Smooth muscle cell of the brain vasculature (primary cell): Measurements from ENCODE around the gene TSPAN16.

Experiments used
- DNase-seq: peaks from one replicate; pipeline ENCODE4 v3.0.0-alpha.2; 2012; ENCODE audit warnings: low read depth, low spot score

The TSPAN16 gene, protein sequence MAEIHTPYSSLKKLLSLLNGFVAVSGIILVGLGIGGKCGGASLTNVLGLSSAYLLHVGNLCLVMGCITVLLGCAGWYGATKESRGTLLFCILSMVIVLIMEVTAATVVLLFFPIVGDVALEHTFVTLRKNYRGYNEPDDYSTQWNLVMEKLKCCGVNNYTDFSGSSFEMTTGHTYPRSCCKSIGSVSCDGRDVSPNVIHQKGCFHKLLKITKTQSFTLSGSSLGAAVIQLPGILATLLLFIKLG

DNA sequence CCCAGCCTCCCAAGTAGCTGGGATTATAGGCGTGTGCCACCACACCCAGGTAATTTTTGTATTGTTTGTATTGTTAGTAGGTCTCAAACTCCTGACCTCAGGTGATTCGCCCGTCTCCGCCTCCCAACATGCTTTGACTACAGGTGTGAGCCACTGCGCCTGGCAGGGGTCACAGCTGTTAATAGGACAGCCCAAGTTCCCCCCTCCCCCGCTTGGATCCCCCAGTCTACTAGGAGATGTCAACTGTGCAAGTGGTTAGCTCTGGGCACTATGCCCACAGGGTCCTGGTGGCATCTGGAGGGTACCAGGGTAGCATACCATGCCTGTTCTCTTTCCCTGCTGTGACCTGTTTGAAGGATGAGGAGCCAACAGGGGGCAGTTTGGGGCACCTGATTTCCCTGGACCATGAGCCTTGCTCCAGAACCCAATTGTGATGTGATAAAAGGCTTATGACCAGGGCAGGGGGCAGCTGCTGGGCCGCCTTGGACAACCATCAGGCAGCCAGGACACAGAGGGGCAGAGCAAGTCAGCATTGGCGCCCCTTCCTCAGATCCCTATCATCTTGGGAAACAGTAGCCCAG, at the start of gene TSPAN16:
Gene TSPAN16, plus strand, starts transcription at position 496 of the 581 bp plus-strand sequence. CDS start 138 bp downstream, outside the sequence.
- DNase-seq, result no peak

DNA sequence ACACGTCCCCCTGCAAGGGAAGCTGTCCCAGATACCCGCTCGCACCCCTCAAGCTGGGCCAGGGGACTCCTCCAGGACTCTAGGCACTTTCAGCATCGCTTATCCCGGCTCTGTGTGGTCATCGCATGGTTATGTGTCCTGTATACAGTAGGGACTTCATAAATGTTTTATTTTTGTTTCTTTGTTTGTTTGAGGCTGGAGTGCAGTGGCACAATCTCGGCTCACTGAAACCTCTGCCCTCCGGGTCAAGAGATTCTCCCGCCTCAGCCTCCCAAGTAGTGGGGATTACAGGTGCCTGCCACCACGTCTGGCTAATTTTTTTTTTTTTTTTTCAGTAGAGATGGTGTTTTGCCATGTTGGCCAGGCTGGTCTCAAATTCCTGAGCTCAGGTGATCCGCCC, 49.0 kb upstream of the TSPAN16 start:
- DNase-seq, result no peak

DNA sequence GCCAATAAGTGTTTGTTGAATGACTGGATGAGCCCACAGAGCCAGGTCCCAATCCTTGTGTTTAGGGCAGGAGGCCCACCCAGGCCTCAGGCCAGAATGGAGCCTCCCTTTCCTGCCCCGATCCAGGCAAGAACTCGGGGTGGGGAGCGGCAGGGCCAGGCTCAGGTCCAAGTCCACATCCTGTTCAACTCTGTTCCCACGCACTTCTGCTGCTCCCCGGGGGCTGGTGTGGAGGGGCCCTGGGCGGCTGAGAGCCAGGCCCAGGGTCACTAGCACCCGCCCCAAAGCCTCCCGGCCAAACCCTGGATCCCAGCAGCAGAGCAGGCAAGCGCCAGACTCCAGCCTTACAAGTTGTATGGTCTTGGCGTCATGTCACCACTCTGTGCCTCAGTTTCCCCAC, 48.6 kb upstream of the TSPAN16 start:
- no peak for DNase-seq

DNA sequence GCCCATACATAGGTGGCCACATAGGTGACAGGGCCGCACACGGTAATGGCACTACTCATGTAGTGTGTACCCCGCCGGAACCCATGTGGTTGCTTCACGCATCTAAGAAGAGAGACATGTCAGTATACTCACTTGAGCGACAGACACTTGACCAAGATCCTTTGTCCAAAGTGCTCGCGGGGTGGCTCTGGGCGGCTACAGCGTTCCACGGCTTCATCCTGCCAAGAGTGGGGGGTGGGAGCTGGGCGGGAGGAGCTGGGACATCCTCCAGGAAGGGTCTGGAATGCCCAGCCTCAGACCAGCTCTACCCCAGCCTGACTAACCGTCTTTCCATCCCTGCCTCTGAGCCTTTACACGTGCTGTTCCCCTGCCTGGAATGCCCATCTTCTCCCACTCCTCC, 48.0 kb upstream of the TSPAN16 start:
- DNase-seq, result no peak

DNA sequence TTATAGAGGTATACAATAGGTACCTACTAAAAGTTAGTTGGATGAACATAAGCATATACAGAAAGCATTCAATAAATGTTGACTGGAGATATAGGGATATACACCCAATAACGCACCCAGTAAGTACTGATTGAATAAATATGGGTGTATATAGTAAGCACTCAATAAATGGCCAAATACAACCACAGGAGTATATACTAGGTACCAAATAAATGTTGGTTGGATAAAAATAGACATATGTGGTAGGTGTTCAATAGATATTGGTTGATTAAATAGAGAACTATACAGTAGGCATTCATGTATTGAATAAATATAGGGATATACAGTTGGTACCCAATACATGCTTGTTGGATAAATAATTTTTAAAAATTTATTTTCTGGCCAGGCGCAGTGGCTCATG, 47.1 kb upstream of the TSPAN16 start:
- no peak for DNase-seq

DNA sequence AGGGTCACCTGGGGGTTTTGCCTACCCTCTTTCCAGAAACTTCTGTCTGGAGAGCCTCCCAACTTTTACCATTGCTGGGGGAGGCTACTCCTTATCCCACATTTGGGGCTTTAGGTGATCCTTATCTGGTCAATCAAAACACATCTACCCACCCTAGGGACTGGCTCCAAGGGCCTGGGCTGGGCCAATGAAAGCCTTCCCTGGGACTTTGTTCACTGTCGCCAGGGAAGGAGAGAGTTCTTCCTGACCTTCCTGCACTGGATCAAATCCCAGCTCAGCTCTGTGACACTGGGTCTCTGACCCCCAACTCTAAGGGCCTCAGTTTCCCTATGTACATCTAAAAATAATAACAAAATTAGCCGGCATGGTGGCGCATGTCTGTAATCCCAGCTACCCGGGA, 44.7 kb upstream of the TSPAN16 start:
- DNase-seq, result no peak

DNA sequence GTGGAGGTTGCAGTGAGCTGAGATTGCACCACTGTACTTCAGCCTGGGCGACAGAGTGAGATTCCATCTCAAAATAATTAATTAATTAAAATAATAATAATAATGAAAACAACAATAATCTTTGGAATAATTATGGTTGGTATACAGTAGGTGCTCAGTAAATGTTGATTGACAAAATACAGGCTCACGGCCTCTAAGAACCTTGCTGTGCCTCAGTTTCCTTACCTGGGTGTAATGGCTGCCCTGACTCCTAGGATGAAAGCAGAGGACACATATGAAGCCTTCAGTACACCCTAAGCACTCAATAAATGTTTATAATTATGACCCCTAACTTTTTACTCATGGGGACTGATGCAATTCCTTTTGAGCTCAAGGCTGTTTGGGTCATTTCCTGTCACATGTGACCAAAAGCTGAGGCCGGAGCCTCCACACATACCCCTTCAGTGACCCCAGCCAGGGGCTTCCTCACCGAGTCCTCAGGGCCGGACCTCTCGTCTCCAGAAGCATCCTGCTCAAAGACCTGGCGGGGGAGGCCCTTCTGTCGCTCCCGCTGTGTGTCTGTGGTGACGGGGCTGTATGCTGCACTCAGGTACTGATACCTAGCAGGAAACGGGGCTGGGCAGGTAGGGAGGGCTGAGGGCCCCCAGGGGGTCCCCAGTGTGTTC, 44.2 kb upstream of the TSPAN16 start:
- DNase-seq, result no peak

DNA sequence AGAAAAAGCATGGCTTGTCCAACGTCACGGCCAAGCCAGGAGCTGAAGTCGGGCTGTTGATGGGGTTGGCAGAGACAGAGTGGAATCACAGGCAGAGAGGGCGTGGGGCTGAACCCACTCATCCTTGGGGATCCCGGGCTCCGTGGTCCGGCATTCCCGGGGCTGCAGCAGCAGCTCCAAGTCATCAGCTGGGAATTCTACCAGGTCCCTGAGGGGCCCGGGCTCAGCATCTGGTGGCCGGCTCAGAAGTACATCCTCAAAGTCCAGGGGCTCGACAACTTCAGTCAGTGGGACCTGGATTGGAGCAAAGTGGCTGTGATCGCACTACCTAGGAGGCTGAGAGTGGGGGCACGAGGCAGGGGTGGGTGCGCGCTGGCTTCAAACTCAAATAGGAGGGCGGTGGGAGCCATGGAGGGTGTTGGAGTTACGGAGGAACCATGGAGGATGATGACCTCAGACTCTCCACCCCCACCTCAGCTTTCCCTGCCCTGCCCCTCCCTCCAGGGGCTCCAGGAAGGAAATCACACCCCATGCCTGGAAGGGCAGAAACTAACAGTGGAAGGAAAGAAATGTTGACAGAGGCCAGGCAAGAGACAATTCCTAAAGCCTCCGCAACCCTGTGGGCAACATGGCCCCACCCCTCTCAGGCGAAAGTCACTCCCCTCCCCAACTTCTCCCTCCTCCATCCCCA, 43.1 kb upstream of the TSPAN16 start:
- DNase-seq, result no peak

DNA sequence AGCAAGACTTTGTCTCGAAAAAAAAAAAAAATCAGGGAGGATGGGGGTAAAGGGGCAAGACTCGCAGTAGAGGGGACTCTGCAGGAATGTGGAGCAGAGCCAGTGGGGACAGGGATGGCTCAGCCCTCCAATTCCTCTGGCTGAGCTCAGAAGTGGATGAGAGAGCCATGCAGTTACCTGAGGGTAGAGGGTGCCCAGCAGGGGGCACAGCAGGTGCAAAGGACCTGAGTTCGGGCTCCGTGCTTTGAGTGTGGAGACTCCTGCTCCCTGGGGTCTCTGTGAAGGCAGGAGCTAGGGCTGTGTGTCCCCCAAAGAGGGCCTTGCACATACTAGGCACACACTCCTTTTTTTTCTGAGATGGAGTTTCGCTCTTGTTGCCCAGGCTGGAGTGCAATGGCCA, 41.3 kb upstream of the TSPAN16 start:
- DNase-seq, result no peak

DNA sequence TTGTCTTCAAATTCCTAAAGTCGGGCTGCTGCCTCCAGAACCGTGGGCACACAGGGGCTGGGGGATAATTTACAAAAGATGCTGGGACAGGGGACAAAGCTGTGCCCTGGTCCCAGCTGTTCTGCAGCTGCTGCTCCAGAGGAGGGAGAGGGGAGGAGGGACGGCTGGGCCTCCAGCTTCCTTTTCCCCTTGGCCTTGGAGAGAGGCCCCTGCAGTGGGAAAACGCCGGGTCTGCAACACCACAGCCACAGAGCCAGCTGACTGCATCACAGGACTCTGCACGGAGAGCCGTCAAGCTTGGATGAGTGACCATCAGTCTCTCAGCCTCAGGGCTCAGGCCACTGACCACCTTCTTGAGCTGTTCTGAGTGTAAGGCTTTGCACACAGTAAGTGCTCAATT, 39.8 kb upstream of the TSPAN16 start:
- DNase-seq, result no peak

DNA sequence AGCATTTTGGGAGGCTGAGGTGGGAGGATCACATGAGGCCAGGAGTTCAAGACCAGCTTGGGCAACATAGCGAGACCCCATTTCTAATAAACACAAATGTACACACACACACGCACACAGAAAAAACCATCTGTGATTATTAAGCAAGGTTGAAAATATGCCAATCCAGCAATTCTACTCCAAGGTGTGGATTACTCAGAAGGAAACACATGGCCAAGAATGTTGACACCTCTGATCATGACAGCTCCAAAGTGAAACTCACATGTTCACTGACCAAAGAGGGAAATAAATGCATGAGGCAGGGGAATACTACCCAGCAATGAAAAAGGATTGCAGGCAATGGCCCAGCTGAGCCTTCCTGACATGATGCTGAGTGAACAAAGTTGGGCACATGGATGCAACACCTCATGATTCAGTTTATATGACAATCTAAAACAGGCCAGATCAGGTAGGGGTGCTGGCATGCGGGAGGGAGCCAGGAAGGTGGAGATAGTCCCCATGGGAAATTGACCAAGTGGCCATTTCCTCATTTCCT, 38.0 kb upstream of the TSPAN16 start:
- no peak for DNase-seq

DNA sequence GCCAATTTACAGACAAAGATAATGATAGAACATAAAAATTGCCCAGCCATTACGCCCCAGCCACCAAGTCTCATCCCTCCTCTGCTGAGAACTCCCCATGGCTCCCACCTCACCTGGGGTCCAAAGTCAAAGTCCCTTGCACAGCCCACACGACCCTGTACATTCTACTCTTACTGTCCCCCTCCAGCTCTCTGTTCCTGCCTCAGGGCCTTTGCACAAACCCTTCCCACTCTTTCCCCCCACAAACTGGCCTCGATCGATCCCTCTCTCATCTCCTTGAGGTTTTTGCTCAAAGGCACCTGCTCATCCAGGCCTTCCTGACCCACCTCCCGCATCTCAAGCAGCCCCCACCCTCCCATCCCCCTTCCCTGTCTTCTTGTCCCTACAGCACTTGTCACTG, 35.0 kb upstream of the TSPAN16 start:
- DNase-seq, result no peak

DNA sequence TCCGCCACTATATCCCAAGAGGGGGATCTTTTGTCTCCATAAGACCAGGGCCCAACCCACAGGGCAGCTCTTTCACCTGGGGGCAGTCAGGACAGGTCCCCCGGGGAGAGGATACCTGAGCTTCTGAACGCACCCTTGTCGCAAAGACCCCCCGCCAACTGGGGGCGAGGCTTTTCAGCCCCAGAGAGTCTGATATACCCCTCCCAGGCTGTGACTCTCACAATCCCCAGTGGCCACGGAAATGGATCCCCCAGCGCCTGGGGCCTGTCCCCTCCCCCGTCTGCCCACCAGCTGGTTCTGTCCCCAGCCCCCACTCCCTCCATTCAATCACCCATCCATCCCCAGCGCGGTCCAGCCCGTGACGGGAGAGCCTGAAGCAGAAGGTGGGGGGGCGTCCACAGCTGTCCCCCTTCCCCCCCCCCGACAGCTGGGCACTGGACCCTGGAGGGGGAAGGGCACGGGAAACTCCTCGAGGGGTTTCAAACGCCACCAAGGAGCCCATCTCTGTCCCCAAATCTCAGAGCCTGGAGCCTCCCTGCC, 34.5 kb upstream of the TSPAN16 start:
- DNase-seq, result no peak

DNA sequence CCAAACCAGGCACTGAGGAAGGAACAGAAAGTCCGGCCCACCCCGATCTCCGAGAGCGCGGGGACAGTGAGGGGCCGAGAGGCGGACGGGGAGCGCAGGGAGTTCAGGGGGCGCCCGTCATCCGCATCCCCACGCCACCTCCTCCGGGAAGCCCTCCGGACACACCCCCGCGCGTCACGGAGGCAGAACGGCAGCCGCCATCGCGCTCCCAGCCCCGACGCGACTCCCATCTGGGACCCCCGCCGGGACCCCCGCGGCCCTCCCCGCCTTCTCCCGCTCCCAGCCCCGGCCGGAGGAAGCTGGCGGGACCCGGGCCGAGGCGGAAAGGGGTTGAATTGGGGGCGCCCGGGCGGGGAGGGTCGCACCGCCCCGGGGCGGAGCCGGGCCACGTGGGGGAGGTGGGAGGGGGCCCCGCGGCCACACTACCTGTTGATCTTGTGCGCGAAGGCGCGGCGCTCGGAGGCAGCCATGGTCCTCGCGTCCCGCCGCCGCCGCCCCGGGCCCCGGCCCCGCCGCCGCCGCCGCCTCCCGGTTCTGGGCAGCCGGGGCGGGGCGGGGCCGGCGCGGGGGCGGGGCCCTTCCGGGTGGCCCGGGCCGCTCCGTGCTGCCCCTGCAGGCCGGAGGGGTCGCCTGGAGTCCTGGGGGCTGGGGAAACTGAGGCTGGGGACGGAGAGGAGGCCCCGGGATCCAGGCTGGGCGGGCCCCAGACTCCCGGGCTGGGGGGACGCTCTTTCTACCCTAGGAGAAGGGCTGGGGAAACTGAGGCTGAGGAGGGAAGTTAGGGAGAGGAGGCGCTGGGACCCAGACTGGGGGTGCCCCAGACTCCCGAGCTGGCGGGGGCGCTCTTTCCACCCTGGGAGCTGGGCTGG, 33.8 kb upstream of the TSPAN16 start, which contains the start of gene DOCK6:
Gene DOCK6, minus strand, starts transcription at position 554 of the 869 bp plus-strand sequence. Its CDS starts 84 bp downstream, at position 470.
- DNase-seq, result no peak

DNA sequence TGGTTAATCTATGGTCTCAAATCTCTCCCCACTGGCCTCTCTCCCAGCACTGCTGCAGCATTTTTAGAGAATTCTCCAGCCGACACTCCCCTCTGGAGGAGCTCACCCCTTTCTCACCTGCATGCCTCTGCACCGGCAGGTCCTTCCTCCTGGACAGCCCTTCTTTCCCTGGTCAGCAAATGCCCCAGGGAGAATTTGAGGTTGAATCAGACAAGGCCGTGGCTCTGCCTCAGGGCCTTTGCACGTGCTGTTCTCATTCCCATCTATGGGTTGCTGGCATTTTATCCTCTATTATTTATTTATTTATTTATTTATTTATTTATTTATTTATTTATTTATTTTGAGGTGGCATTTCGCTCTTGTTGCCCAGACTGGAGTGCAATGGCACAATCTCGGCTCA, 32.2 kb upstream of the TSPAN16 start:
- no peak for DNase-seq

DNA sequence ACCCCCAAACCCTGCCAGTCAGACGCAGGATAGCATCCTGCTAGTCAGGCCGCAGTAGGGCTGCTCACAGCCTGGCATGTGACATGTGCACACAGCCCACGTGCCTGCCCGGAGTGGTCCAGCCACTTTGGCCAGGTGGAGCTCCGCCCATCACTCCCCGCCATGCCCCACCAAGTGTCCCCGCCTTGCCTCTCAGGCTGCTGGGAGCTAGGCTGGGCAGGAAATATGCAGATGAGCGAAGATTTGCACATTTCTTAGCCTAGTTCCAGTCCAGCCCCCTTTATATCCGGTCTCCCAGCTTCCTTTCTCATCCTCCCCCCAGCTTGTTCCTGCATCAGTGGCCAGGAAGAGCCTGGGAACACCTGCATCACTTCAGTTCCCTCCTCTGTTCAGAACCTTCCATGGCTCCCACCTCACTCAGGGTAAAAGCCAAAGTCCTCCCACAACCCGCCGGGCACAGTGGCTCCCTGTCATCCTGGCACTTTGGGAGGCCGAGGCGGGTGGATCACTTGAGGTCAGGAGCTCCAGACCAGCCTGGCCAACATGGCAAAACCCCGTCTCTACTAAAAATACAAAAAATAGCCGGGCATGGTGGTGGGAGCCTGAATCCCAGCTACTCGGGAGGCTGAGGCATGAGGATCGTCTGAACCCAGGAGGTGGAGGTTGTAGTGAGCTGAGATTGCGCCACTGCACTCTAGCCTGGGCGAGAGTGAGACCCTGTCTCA, 31.3 kb upstream of the TSPAN16 start:
- no peak for DNase-seq

DNA sequence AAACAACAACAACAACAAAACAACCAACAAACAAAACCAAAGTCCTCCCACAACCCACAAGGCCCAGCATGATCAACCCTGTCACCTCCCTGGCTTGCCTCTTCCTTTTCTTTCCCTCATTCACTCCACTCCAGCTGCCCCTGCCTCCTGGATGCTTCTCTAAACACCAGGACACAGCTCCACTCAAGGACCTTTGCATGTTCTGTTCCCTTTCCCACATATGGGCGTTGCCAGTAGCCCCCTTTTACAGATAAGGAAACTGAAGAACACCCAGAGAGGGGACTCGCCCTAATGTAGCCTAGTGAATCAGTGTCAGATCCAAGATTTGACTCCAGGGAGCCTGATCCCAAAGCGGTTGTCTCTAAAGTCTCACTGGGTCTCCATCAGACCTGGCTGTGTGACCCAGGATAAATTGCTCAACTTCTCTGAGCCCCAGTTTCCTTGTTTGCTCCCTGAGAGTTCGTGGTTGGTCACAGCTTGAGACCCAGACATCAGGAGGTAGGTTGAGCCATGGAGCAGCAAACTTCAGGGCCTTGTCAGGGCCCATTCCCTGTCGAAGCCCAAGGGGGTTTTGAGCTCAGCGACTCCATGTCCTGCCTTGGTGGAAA, 30.7 kb upstream of the TSPAN16 start:
- DNase-seq, result no peak

DNA sequence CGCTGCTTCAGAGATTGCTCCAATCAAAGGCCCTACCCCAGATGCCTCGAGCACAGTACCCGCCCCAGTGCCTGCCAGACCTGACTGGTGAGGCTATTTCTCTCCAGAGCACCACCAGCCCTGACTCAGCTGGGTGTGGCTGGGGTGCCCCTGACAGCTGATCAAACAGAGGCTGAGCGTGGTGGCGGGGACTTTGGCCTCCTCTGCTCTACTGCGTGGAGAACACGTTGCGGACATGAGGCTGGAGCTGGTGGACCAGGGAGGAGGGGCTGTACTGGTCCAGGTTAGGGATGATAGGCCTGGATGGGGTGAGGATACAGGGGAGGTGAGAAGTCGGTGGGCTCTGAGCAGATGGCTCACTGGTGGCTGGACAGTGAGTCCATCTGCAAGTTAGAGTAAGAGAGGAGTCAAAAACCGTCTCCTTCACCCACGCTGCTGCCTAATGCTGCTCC, 30.1 kb upstream of the TSPAN16 start:
- no peak for DNase-seq

DNA sequence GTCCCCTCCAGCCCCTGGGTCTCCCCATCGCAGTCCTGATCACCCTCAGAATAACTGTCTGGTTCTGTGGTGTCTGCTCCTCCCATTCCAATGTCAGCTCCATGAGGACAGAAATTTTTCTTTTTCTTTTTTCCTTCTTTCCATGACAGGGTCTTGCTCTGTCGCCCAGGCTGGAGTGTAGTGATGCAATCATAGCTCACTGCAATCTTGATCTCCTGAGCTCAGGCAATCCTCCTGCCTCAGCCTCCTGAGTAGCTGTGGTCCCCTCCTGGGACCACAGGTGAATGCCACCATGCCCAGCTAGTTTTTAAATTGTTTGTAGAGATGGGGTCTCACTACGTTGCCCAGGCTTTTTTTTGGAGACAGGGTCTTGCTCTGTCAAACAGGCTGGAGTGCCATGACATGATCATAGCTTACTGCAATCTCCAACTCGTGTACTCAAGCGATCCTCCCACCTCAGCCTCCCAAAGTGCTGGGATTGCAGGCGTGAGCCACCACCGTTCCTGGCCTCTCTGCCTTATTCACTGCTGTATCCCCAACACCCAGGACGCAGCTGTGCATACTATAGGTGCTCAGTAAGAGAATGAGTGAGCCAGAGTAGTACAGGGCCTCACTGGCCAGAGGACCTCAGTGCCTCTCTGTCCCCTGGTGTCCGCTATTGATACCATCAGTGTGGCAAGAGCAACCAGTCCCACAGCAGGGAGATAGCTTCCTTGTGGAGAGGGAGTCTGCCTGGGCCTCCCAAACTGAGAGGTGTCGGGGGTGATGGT, 28.5 kb upstream of the TSPAN16 start:
- DNase-seq, result no peak
